Neural progenitor cell (in vitro differentiated cells): ENCODE results near the gene TSHZ1. TPM values are rescaled to one million over a fixed set of nuclear protein-coding genes. Genes with fewer than 3 reads are reported as not detected.
A peak's percentile ranks its signal among the peaks of the same experiment; 100 is the strongest.

Experiments
- DNase-seq: peaks from one replicate; pipeline ENCODE4 v3.0.0-alpha.2; 2016; ENCODE audit warnings: low spot score
- H2AFZ ChIP-seq: fragments of 200-600 bp; sonication (generic); replicated peaks from 2 replicates; pipeline ENCODE4 v1.6.1; 2016; ENCODE audit warnings: antibody characterized with exemption
- H3F3A ChIP-seq: fragments of 200-600 bp; sonication (generic); 2 replicates; pipeline ENCODE4 v1.6.1; 2016; ENCODE audit warnings: antibody characterized with exemption, low read depth
- H3K27ac ChIP-seq: fragments of 200-600 bp; sonication (generic); 2 replicates; pipeline ENCODE4 v1.5.1; 2016; ENCODE audit warnings: mild to moderate bottlenecking
- H3K27me3 ChIP-seq: fragments of 200-600 bp; sonication (generic); 2 replicates; pipeline ENCODE4 v1.6.1; 2016; ENCODE audit warnings: mild to moderate bottlenecking, moderate library complexity
- H3K36me3 ChIP-seq: fragments of 200-600 bp; sonication (generic); 2 replicates; pipeline ENCODE4 v1.5.1; 2016
- H3K4me1 ChIP-seq: fragments of 200-600 bp; sonication (generic); 2 replicates; pipeline ENCODE4 v1.6.1; 2016; ENCODE audit warnings: mixed run types
- H3K4me2 ChIP-seq: fragments of 200-600 bp; sonication (generic); 2 replicates; pipeline ENCODE4 v1.6.1; 2016
- H3K4me3 ChIP-seq: fragments of 200-600 bp; sonication (generic); 2 replicates; pipeline ENCODE4 v1.5.1; 2016
- H3K79me2 ChIP-seq: fragments of 200-600 bp; sonication (generic); 2 replicates; pipeline ENCODE4 v1.6.1; 2016; ENCODE audit warnings: low read depth
- H3K9ac ChIP-seq: fragments of 200-600 bp; sonication (generic); 2 replicates; pipeline ENCODE4 v1.6.1; 2016
- H3K9me3 ChIP-seq: fragments of 200-600 bp; sonication (generic); 2 replicates; pipeline ENCODE4 v1.5.1; 2016; ENCODE audit warnings: low read depth
- H4K20me1 ChIP-seq: fragments of 200-600 bp; sonication (generic); 2 replicates; pipeline ENCODE4 v1.6.1; 2016; ENCODE audit warnings: low read depth
- H3K27ac Mint-ChIP-seq: 3 replicates; pipeline ENCODE4 v1.8.0; 2021; ENCODE audit warnings: mixed read lengths
- H3K27me3 Mint-ChIP-seq: 2 replicates; pipeline ENCODE4 v1.8.0; 2022; ENCODE audit warnings: low read depth, mild to moderate bottlenecking, inconsistent platforms, moderate library complexity, mixed read lengths; ENCODE audit not compliant: insufficient read depth
- H3K36me3 Mint-ChIP-seq: 3 replicates; pipeline ENCODE4 v1.8.0; 2021; ENCODE audit warnings: mixed read lengths
- H3K4me1 Mint-ChIP-seq: 3 replicates; pipeline ENCODE4 v1.8.0; 2021; ENCODE audit warnings: mixed read lengths
- H3K4me3 Mint-ChIP-seq: 3 replicates; pipeline ENCODE4 v1.8.0; 2021; ENCODE audit warnings: mild to moderate bottlenecking, moderate library complexity, mixed read lengths
- H3K9me3 Mint-ChIP-seq: 3 replicates; pipeline ENCODE4 v1.8.0; 2020; ENCODE audit warnings: mixed read lengths
- CTCF ChIP-seq: fragments of 200-600 bp; sonication (generic); IDR thresholded peaks from 2 replicates; pipeline ENCODE4 v1.5.1; 2017; ENCODE audit warnings: antibody characterized with exemption, mild to moderate bottlenecking
- EZH2 ChIP-seq: fragments of 200-600 bp; sonication (generic); IDR thresholded peaks from 2 replicates; pipeline ENCODE4 v1.6.1; 2017; ENCODE audit warnings: antibody characterized with exemption, mild to moderate bottlenecking, moderate library complexity
- EZH2phosphoT487 ChIP-seq: fragments of 200-600 bp; sonication (generic); IDR thresholded peaks from 2 replicates; pipeline ENCODE4 v1.6.1; 2017; ENCODE audit warnings: antibody characterized with exemption
- total RNA-seq: library from RNA; depleted of rRNA; stranded (reverse); fragments of >200 nt; gene quantifications from 2 replicates; pipeline ENCODE4 v1.2.3, GENCODE V29; 2015; ENCODE audit warnings: low replicate concordance

TSHZ1 gene
- total RNA-seq, 1 donor from 2014 or later = 0.06 TPM

GRCh38 chr18:75169411-75169810 lies 41.2 kb upstream of the TSHZ1 start:
- Histone ChIP-seq H3K9ac (no peak overlapping the region), H3F3A (no peaks in the 10 kb centered on the region), H3K27me3 (no peaks in the 10 kb centered on the region), H3K4me2 (no peak overlapping the region), H3K4me1 (peaks cover 4% of the 10 kb centered on the region), H3K79me2 (no peaks in the 10 kb centered on the region), H3K36me3 (no peaks in the 10 kb centered on the region), H3K9me3 (no peaks in the 10 kb centered on the region), H2AFZ (no peak overlapping the region), H4K20me1 (no peaks in the 10 kb centered on the region), H3K4me3 (no peak overlapping the region), H3K27ac (no peak overlapping the region)
- Mint-ChIP-seq H3K9me3 (no peaks in the 10 kb centered on the region), H3K4me1 (peaks cover 4% of the 10 kb centered on the region), H3K27me3 (peaks cover 3% of the 10 kb centered on the region), H3K4me3 (no peak overlapping the region), H3K27ac (no peak overlapping the region), H3K36me3 (no peaks in the 10 kb centered on the region)
- TF ChIP-seq EZH2 = no peak
- TF ChIP-seq CTCF = no peak
- TF ChIP-seq EZH2phosphoT487 = no peak
- no peak for DNase-seq

- Mint-ChIP-seq H3K4me3 (no peak overlapping the region), H3K9me3 (no peaks in the 10 kb centered on the region), H3K4me1 (peaks cover 4% of the 10 kb centered on the region), H3K27me3 (peaks cover 3% of the 10 kb centered on the region), H3K27ac (no peak overlapping the region), H3K36me3 (no peaks in the 10 kb centered on the region)
- Histone ChIP-seq H2AFZ (no peak overlapping the region), H3K27ac (no peak overlapping the region), H3F3A (no peaks in the 10 kb centered on the region), H3K79me2 (no peaks in the 10 kb centered on the region), H3K9me3 (no peaks in the 10 kb centered on the region), H3K9ac (no peak overlapping the region), H3K4me3 (no peak overlapping the region), H3K4me2 (no peak overlapping the region), H3K36me3 (no peaks in the 10 kb centered on the region), H4K20me1 (no peaks in the 10 kb centered on the region), H3K4me1 (peaks cover 4% of the 10 kb centered on the region), H3K27me3 (no peaks in the 10 kb centered on the region)
- no peak for DNase-seq
- TF ChIP-seq EZH2 (no peak), CTCF (peak; percentile 9)
These were observed 40.4 kb upstream of the TSHZ1 start for GRCh38 chr18:75170022-75170789.

GRCh38 chr18:75170916-75171315 lies 39.7 kb upstream of the TSHZ1 start:
- no peak overlapping the region for H3K27ac ChIP-seq
- H3K27me3 ChIP-seq = no peaks in the 10 kb centered on the region
- no peaks in the 10 kb centered on the region for H4K20me1 ChIP-seq
- no peak for DNase-seq
- no peaks in the 10 kb centered on the region for H3F3A ChIP-seq
- no peak overlapping the region for H3K9ac ChIP-seq
- H3K9me3 ChIP-seq = no peaks in the 10 kb centered on the region
- peaks cover 4% of the 10 kb centered on the region for H3K4me1 ChIP-seq
- Mint-ChIP-seq H3K4me1 (peaks cover 4% of the 10 kb centered on the region), H3K4me3 (no peak overlapping the region), H3K27ac (peak overlapping the region; percentile 30), H3K27me3 (peaks cover 3% of the 10 kb centered on the region), H3K36me3 (no peaks in the 10 kb centered on the region), H3K9me3 (no peaks in the 10 kb centered on the region)
- H3K79me2 ChIP-seq = no peaks in the 10 kb centered on the region
- no peak for TF ChIP-seq EZH2phosphoT487
- TF ChIP-seq EZH2 = no peak
- no peak overlapping the region for H2AFZ ChIP-seq
- no peak overlapping the region for H3K4me2 ChIP-seq
- H3K4me3 ChIP-seq = no peak overlapping the region
- H3K36me3 ChIP-seq = no peaks in the 10 kb centered on the region
